Endothelial cell of umbilical vein (primary cell): ENCODE results near the gene SMCO4.

ENCODE experiments used
- CTCF ChIP-seq, 2 donors: IDR thresholded peaks; 1 replicate in 1 of 2; 2 replicates in 1 of 2; pipeline ENCODE4 v1.5.1; 2011; ENCODE audit warnings: low read length in 2 of 2, mild to moderate bottlenecking in 2 of 2, moderate library complexity in 2 of 2, control low read depth in 1 of 2, inconsistent platforms in 1 of 2, low read depth in 1 of 2; ENCODE audit not compliant: insufficient read depth in 1 of 2; ENCODE audit errors: extremely low read depth in 1 of 2
- POLR2A ChIP-seq: IDR thresholded peaks from 2 replicates; pipeline ENCODE4 v1.6.1; 2012; ENCODE audit warnings: low read depth, mild to moderate bottlenecking, control low read depth, low read length

DNA sequence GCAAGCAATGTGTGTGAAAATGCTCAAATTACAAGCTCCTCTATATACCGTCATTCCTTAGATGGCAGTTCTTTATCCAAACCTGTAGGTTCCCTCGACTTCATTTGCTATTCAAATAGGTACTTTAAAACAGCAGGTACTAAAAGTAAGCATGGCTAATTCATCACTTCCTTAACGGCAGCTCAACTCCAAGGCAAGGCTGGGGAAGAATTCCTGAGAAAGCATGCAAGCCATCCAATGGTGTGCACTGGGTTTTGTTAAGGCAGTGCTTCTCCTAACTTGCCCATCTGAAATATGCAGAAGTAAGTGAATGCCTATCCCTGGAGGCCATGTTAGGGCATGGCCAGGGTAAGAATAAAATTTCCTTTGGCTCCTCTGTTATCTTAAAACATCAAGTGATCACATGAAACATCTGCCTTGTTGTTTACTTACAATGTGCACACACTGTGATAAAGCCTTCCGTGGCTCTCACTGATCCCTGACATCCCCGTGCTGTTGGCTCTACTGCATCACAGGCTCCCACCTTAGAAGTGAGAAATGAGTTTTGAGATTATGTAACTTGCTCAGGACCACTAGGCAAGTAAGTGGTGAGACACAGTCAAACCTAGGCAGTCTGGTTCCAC, 52.1 kb downstream of the SMCO4 start:
- TF ChIP-seq CTCF (IDR thresholded peaks at IDR 0.05; ENCODE audit: extremely low read depth in 1 of 2, insufficient read depth in 1 of 2, low read depth in 1 of 2, low read length in 2 of 2), result no peak
- TF ChIP-seq POLR2A, result no peak
